Posterior cingulate gyrus (tissue), 11 donors: ENCODE measurements around the gene MYO7B.
"Not testable (repeated sequence)": the region's sequence is repeated elsewhere in the genome, so short reads cannot be mapped to it uniquely, and the experiment has no call there.

Experiments used
- DNase-seq, 10 donors: peaks; one replicate each; pipeline versions ENCODE4 v3.0.0 to v3.0.0-alpha.2; 2020 to 2021; ENCODE audit warnings: mixed read lengths in 3 of 10
- intact Hi-C: fragments of 100-400 bp; cut with DNase I; formaldehyde crosslinking; loops from one replicate; pipeline ENCODE4 v1.15.1; 2023

MYO7B gene

GRCh38 chr2:127570282-127571250 is 35.1 kb downstream of the MYO7B start:
- peak in 2 of 10 donors; percentile 34 to 74 for DNase-seq

GRCh38 chr2:127572352-127572751 is 36.9 kb downstream of the MYO7B start:
- DNase-seq, intact Hi-C loops: not testable (repeated sequence)

More at GRCh38 chr2:127570282-127571250, 35.1 kb downstream of the MYO7B start:
- intact Hi-C loops: no loop called here

GRCh38 chr2:127572841-127573240 is 37.4 kb downstream of the MYO7B start:
- DNase-seq: no peak
- intact Hi-C loops: no loop called here

- intact Hi-C loops: no loop called here
- DNase-seq: no peak
Measured at GRCh38 chr2:127573298-127573697, 37.8 kb downstream of the MYO7B start.

GRCh38 chr2:127573771-127574170 is 38.3 kb downstream of the MYO7B start:
- intact Hi-C loops: no loop called here
- DNase-seq: peak in 1 of 10 donors; percentile 72

- no peak for DNase-seq
- intact Hi-C loops: no loop called here
Measured at GRCh38 chr2:127574656-127575055, 39.2 kb downstream of the MYO7B start.

- DNase-seq: no peak
- intact Hi-C loops: no loop called here
Measured at GRCh38 chr2:127575185-127575765, 39.8 kb downstream of the MYO7B start.

- intact Hi-C loops: no loop called here
- peak in 1 of 10 donors; percentile 83 for DNase-seq
Measured at GRCh38 chr2:127575941-127576432, 40.5 kb downstream of the MYO7B start.

GRCh38 chr2:127576433-127577207 is 41.1 kb downstream of the MYO7B start:
- DNase-seq: peak in 7 of 10 donors; percentile 15 to 88 (median 39)
- intact Hi-C loops: no loop called here

GRCh38 chr2:127577208-127577475 is 41.7 kb downstream of the MYO7B start:
- DNase-seq: no peak
- intact Hi-C loops: no loop called here

- peak in 1 of 10 donors; percentile 77 for DNase-seq
Measured at GRCh38 chr2:127577503-127577902, 42.0 kb downstream of the MYO7B start.

GRCh38 chr2:127577973-127578372 is 42.5 kb downstream of the MYO7B start:
- intact Hi-C loops: no loop called here

More at GRCh38 chr2:127577503-127577902, 42.0 kb downstream of the MYO7B start:
- intact Hi-C loops: no loop called here

GRCh38 chr2:127578411-127578810 is 42.9 kb downstream of the MYO7B start:
- intact Hi-C loops: no loop called here
- DNase-seq: no peak

More at GRCh38 chr2:127577973-127578372, 42.5 kb downstream of the MYO7B start:
- peak in 1 of 10 donors; percentile 62 for DNase-seq

- intact Hi-C loops: no loop called here
Measured at GRCh38 chr2:127579231-127579630, 43.7 kb downstream of the MYO7B start.

GRCh38 chr2:127580167-127581049 is 44.9 kb downstream of the MYO7B start:
- intact Hi-C loops: no loop called here
- DNase-seq: peak in 1 of 10 donors; percentile 47

More at GRCh38 chr2:127579231-127579630, 43.7 kb downstream of the MYO7B start:
- DNase-seq: no peak

- peak in 1 of 10 donors; percentile 32 for DNase-seq
- intact Hi-C loops: no loop called here
Measured at GRCh38 chr2:127581050-127581345, 45.5 kb downstream of the MYO7B start.

GRCh38 chr2:127581516-127582490 is 46.3 kb downstream of the MYO7B start:
- DNase-seq: peak in 1 of 10 donors; percentile 72
- intact Hi-C loops: no loop called here
